WTC11 (cell line): ENCODE data around the gene ETV5. TPM values are rescaled to one million over a fixed set of nuclear protein-coding genes. Genes with fewer than 3 reads are reported as not detected.

Source experiments
- ATAC-seq: fragments of 200-7000 bp; cut with Tn5 transposase; 2 replicates; pipeline ENCODE4 v1.10.0; 2021; ENCODE audit warnings: mild to moderate bottlenecking, moderate library complexity
- CTCF ChIA-PET: fragments of 300-600 bp; sonication (Branson Sonifier 250); formaldehyde crosslinking; loops from one replicate; lab custom pipeline; 2021; ENCODE audit warnings: antibody characterized with exemption; lab: Charles Lee
- POLR2A ChIA-PET: fragments of 350-600 bp; sonication (Branson Sonifier 250); formaldehyde crosslinking; loops from one replicate; lab custom pipeline; 2021; ENCODE audit warnings: antibody characterized with exemption; lab: Charles Lee
- DNase-seq: peaks from one replicate; pipeline ENCODE4 v3.0.0; 2021; ENCODE audit warnings: low spot score
- H3K27ac Mint-ChIP-seq: 2 replicates; pipeline ENCODE4 v1.8.0; 2021; ENCODE audit warnings: mixed read lengths
- H3K27me3 Mint-ChIP-seq: 2 replicates; pipeline ENCODE4 v1.8.0; 2021; ENCODE audit warnings: low read depth, mild to moderate bottlenecking, moderate library complexity, mixed read lengths
- H3K36me3 Mint-ChIP-seq: 2 replicates; pipeline ENCODE4 v1.8.0; 2021; ENCODE audit warnings: mixed read lengths
- H3K4me1 Mint-ChIP-seq: 2 replicates; pipeline ENCODE4 v1.8.0; 2022; ENCODE audit warnings: mixed read lengths
- H3K4me3 Mint-ChIP-seq: 2 replicates; pipeline ENCODE4 v1.8.0; 2021; ENCODE audit warnings: mild to moderate bottlenecking, moderate library complexity, mixed read lengths
- H3K9me3 Mint-ChIP-seq: 2 replicates; pipeline ENCODE4 v1.8.0; 2021; ENCODE audit warnings: mixed read lengths
- CREB1 ChIP-seq: sonication (generic); formaldehyde crosslinking; IDR thresholded peaks from 2 replicates; pipeline ENCODE4 v1.8.0; 2023; ENCODE audit warnings: mild to moderate bottlenecking, missing genetic modification reagents
- CREM ChIP-seq: sonication (generic); formaldehyde crosslinking; IDR thresholded peaks from 2 replicates; pipeline ENCODE4 v1.8.1; 2022; ENCODE audit warnings: mild to moderate bottlenecking, missing genetic modification reagents, moderate library complexity
- E2F1 ChIP-seq: sonication (generic); formaldehyde crosslinking; IDR thresholded peaks from 2 replicates; pipeline ENCODE4 v1.8.0; 2022; ENCODE audit warnings: mild to moderate bottlenecking, missing genetic modification reagents
- E2F5 ChIP-seq: sonication (generic); formaldehyde crosslinking; IDR thresholded peaks from 2 replicates; pipeline ENCODE4 v1.8.1; 2022; ENCODE audit warnings: mild to moderate bottlenecking, moderate library complexity, missing genetic modification reagents
- FOXJ3 ChIP-seq: sonication (generic); formaldehyde crosslinking; IDR thresholded peaks from 2 replicates; pipeline ENCODE4 v1.9.0; 2021; ENCODE audit warnings: missing genetic modification reagents, mild to moderate bottlenecking, borderline replicate concordance
- HMGXB4 ChIP-seq: sonication (generic); formaldehyde crosslinking; IDR thresholded peaks from 2 replicates; pipeline ENCODE4 v1.8.1; 2023; ENCODE audit warnings: mild to moderate bottlenecking, moderate library complexity, missing genetic modification reagents
- JUN ChIP-seq: sonication (generic); formaldehyde crosslinking; IDR thresholded peaks from 2 replicates; pipeline ENCODE4 v1.8.0; 2023; ENCODE audit warnings: mild to moderate bottlenecking, missing genetic modification reagents
- MXD4 ChIP-seq: fragments of 250-450 bp; sonication (Bioruptor Pico); IDR thresholded peaks from 2 replicates; pipeline ENCODE4 v1.8.0; 2021; ENCODE audit warnings: mild to moderate bottlenecking, moderate library complexity, borderline replicate concordance
- SOX15 ChIP-seq: fragments of 250-450 bp; sonication (Bioruptor Pico); IDR thresholded peaks from 2 replicates; pipeline ENCODE4 v1.9.0; 2021; ENCODE audit warnings: mild to moderate bottlenecking
- TCF7 ChIP-seq: sonication (generic); formaldehyde crosslinking; IDR thresholded peaks from 2 replicates; pipeline ENCODE4 v1.8.0; 2022; ENCODE audit warnings: mild to moderate bottlenecking, low read depth, missing genetic modification reagents, moderate library complexity
- TEAD4 ChIP-seq: sonication (generic); formaldehyde crosslinking; IDR thresholded peaks from 2 replicates; pipeline ENCODE4 v1.8.0; 2022; ENCODE audit warnings: mild to moderate bottlenecking, missing genetic modification reagents
- USF1 ChIP-seq: sonication (generic); formaldehyde crosslinking; IDR thresholded peaks from 2 replicates; pipeline ENCODE4 v1.8.0; 2022; ENCODE audit warnings: mild to moderate bottlenecking, missing genetic modification reagents
- ZMAT4 ChIP-seq: fragments of 250-450 bp; sonication (Bioruptor Pico); IDR thresholded peaks from 2 replicates; pipeline ENCODE4 v1.9.0; 2021; ENCODE audit warnings: mild to moderate bottlenecking
- ZNF219 ChIP-seq: sonication (generic); formaldehyde crosslinking; IDR thresholded peaks from 2 replicates; pipeline ENCODE4 v1.8.0; 2023; ENCODE audit warnings: missing genetic modification reagents, mild to moderate bottlenecking, borderline replicate concordance
- ZNF281 ChIP-seq: sonication (generic); formaldehyde crosslinking; IDR thresholded peaks from 2 replicates; pipeline ENCODE4 v1.8.0; 2023; ENCODE audit warnings: mild to moderate bottlenecking, missing genetic modification reagents
- ZNF317 ChIP-seq: sonication (generic); formaldehyde crosslinking; IDR thresholded peaks from 2 replicates; pipeline ENCODE4 v1.8.1; 2023; ENCODE audit warnings: low read depth, mild to moderate bottlenecking, moderate library complexity, missing genetic modification reagents, borderline replicate concordance
- ZNF396 ChIP-seq: fragments of 250-450 bp; sonication (Bioruptor Pico); IDR thresholded peaks from 2 replicates; pipeline ENCODE4 v1.8.0; 2021; ENCODE audit warnings: mild to moderate bottlenecking, moderate library complexity, borderline replicate concordance
- ZNF532 ChIP-seq: fragments of 250-450 bp; sonication (Bioruptor Pico); IDR thresholded peaks from 2 replicates; pipeline ENCODE4 v1.9.0; 2021; ENCODE audit warnings: mild to moderate bottlenecking, borderline replicate concordance
- ZSCAN18 ChIP-seq: fragments of 250-450 bp; sonication (Bioruptor Pico); IDR thresholded peaks from 2 replicates; pipeline ENCODE4 v2.1.2; 2022; ENCODE audit warnings: mild to moderate bottlenecking, moderate library complexity
- total RNA-seq: library from RNA; stranded (reverse); gene quantifications from 3 replicates; pipeline ENCODE4 v1.2.3, GENCODE V29; 2021

Gene ETV5
- total RNA-seq, 1 experiment from 2014 or later: 71.3 TPM

- no peak for TF ChIP-seq ZSCAN18 (CRISPR knock-in tag)
- no peak for TF ChIP-seq MXD4
- TF ChIP-seq ZNF317 (CRISPR knock-in tag): no peak
- no peak for TF ChIP-seq CREB1 (CRISPR knock-in tag)
- TF ChIP-seq TEAD4 (CRISPR knock-in tag): no peak
- no peak for TF ChIP-seq HMGXB4 (CRISPR knock-in tag)
- no peak for TF ChIP-seq USF1 (CRISPR knock-in tag)
- no peak for TF ChIP-seq CREM (CRISPR knock-in tag)
- TF ChIP-seq JUN (CRISPR knock-in tag): no peak
- no peak for TF ChIP-seq ZNF281 (CRISPR knock-in tag)
- no peak for TF ChIP-seq E2F1 (CRISPR knock-in tag)
Measured at GRCh38 chr3:186081678-186082077, 27.2 kb downstream of the ETV5 start (continued).

GRCh38 chr3:186080849-186081438 lies 27.9 kb downstream of the ETV5 start:
- peak; percentile 6; the same call in 1 of the 2 replicates for ATAC-seq
- peaks cover 6% of the 10 kb centered on the region for H3K9me3 Mint-ChIP-seq
- ChIA-PET CTCF (interaction anchor here (0.7 to 2.9 kb wide), 8 partner anchors 10 to 163 kb away, joined by 3 to 15 read pairs (median 4); no protein-coding TSS in a partner anchor), POLR2A (no interaction called here)
- no peak for DNase-seq
- no peak for TF ChIP-seq E2F5 (CRISPR knock-in tag)
- TF ChIP-seq SOX15: no peak
- no peak for TF ChIP-seq ZNF219 (CRISPR knock-in tag)
- H3K4me1 Mint-ChIP-seq: peaks cover 82% of the 10 kb centered on the region
- peak overlapping the region; percentile 98 for H3K27ac Mint-ChIP-seq
- peak overlapping the region; percentile 14 for H3K4me3 Mint-ChIP-seq
- H3K36me3 Mint-ChIP-seq: peaks cover 31% of the 10 kb centered on the region
- no peaks in the 10 kb centered on the region for H3K27me3 Mint-ChIP-seq

- H3K9me3 Mint-ChIP-seq: peaks cover 9% of the 10 kb centered on the region
- H3K4me1 Mint-ChIP-seq: peaks cover 76% of the 10 kb centered on the region
- DNase-seq (peak; percentile 22), ATAC-seq (peak; percentile 85)
- H3K27ac Mint-ChIP-seq: peak overlapping the region; percentile 98
- H3K36me3 Mint-ChIP-seq: peaks cover 38% of the 10 kb centered on the region
- CTCF ChIA-PET: interaction anchor here (0.7 to 2.9 kb wide), 8 partner anchors 11 to 180 kb away, joined by 3 to 15 read pairs (median 4); no protein-coding TSS in a partner anchor
- H3K4me3 Mint-ChIP-seq: peak overlapping the region; percentile 12
- H3K27me3 Mint-ChIP-seq: no peaks in the 10 kb centered on the region
- POLR2A ChIA-PET: interaction anchor here (1.0 kb wide), 1 partner anchor 18 kb away, joined by 4 read pairs; no protein-coding TSS in a partner anchor
- no peak for TF ChIP-seq ZMAT4
- TF ChIP-seq ZNF396 (CRISPR knock-in tag): no peak
- TF ChIP-seq JUN (CRISPR knock-in tag): no peak
- TF ChIP-seq TCF7 (CRISPR knock-in tag): no peak
- no peak for TF ChIP-seq ZNF532
- no peak for TF ChIP-seq FOXJ3 (CRISPR knock-in tag)
- TF ChIP-seq SOX15: no peak
Measured at GRCh38 chr3:186079925-186080324, 29.0 kb downstream of the ETV5 start.
